ENCODE data around the gene CCDC172.

DNA sequence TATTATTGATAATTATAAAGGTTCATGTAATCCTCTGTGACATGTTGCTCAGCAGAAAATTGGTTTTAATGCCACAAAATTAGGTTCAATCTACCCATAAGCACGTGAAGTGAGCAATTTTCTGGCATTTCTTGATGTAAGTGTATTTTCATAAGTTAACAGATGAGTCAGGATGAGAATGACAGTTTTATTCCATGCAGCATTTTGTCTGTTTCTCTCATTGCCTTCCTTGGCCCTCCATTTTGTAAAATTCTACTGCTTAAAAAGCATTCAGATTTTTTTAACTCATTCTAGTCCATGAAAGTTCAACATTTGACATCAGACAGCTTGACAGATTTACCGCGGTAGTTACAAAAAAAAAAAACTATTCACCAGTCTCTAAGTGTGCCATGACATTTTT is 47.3 kb upstream of the CCDC172 start:
- no peak for TF ChIP-seq POLR2A (IDR thresholded peaks at IDR 0.05)
- TF ChIP-seq, protein P1, sequence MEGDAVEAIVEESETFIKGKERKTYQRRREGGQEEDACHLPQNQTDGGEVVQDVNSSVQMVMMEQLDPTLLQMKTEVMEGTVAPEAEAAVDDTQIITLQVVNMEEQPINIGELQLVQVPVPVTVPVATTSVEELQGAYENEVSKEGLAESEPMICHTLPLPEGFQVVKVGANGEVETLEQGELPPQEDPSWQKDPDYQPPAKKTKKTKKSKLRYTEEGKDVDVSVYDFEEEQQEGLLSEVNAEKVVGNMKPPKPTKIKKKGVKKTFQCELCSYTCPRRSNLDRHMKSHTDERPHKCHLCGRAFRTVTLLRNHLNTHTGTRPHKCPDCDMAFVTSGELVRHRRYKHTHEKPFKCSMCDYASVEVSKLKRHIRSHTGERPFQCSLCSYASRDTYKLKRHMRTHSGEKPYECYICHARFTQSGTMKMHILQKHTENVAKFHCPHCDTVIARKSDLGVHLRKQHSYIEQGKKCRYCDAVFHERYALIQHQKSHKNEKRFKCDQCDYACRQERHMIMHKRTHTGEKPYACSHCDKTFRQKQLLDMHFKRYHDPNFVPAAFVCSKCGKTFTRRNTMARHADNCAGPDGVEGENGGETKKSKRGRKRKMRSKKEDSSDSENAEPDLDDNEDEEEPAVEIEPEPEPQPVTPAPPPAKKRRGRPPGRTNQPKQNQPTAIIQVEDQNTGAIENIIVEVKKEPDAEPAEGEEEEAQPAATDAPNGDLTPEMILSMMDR (IDR thresholded peaks at IDR 0.05) = no peak

All from testis (tissue), 2 donors.